ENCODE data around the gene UBE2J1. TPM values are rescaled to one million over a fixed set of nuclear protein-coding genes. Genes with fewer than 3 reads are reported as not detected.
A peak's percentile ranks its signal among the peaks of the same experiment; 100 is the strongest.

UBE2J1 gene
- total RNA-seq, 1 donor from 2014 or later = 32.0 TPM

DNA sequence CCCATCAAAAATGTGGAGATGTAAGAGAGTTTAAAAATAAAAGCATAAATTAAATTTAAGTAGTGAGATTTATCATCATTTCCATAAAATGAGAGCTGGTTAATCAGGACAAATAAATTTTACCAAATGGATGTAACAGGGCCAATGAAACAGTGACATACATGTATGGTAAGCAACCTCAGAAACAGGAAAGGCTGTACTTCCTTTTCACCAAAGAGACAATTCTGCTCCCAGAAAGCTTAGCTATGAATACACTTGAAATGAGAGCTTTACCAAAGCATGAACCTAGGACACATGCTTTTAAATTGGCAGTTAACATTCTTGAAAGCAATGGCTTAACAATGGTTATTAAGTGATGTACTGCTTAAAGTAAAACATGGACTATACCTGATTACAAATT is 12.1 kb upstream of the UBE2J1 start:
- no peak for DNase-seq (ENCODE audit: extremely low spot score, unreplicated experiment)
- Mint-ChIP-seq H3K9me3 (no peaks in the 10 kb centered on the region), H3K27ac (no peak overlapping the region), H3K36me3 (no peaks in the 10 kb centered on the region), H3K4me3 (no peak overlapping the region), H3K27me3 (no peaks in the 10 kb centered on the region), H3K4me1 (ENCODE audit: unreplicated experiment) (peaks cover 9% of the 10 kb centered on the region)
- TF ChIP-seq, protein P1, sequence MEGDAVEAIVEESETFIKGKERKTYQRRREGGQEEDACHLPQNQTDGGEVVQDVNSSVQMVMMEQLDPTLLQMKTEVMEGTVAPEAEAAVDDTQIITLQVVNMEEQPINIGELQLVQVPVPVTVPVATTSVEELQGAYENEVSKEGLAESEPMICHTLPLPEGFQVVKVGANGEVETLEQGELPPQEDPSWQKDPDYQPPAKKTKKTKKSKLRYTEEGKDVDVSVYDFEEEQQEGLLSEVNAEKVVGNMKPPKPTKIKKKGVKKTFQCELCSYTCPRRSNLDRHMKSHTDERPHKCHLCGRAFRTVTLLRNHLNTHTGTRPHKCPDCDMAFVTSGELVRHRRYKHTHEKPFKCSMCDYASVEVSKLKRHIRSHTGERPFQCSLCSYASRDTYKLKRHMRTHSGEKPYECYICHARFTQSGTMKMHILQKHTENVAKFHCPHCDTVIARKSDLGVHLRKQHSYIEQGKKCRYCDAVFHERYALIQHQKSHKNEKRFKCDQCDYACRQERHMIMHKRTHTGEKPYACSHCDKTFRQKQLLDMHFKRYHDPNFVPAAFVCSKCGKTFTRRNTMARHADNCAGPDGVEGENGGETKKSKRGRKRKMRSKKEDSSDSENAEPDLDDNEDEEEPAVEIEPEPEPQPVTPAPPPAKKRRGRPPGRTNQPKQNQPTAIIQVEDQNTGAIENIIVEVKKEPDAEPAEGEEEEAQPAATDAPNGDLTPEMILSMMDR (conservative IDR thresholded peaks at IDR 0.05) = no peak

DNA sequence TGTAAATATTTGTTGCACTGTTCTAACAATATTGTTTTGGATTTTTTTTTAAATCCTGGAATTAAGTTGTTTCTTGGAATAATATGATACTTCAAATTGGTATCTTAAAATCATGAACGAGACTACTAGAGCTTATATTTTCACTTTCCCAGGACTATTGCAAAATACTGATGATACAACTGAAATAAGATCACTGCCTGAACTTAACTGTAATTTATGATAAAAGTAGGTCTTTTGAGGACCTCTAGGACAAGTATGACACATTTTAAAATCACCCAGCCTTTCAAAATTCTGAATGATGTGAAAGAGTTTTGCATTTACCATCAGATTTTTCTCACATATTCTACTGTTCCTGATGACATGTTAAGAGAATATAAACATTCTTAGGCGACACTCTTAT is 8.6 kb upstream of the UBE2J1 start:
- TF ChIP-seq, protein P1 (conservative IDR thresholded peaks at IDR 0.05) = no peak
- Mint-ChIP-seq H3K36me3 (no peaks in the 10 kb centered on the region), H3K9me3 (no peaks in the 10 kb centered on the region), H3K4me3 (no peak overlapping the region), H3K27ac (no peak overlapping the region), H3K4me1 (ENCODE audit: unreplicated experiment) (no peaks in the 10 kb centered on the region), H3K27me3 (no peaks in the 10 kb centered on the region)
- no peak for DNase-seq (ENCODE audit: extremely low spot score, unreplicated experiment)

DNA sequence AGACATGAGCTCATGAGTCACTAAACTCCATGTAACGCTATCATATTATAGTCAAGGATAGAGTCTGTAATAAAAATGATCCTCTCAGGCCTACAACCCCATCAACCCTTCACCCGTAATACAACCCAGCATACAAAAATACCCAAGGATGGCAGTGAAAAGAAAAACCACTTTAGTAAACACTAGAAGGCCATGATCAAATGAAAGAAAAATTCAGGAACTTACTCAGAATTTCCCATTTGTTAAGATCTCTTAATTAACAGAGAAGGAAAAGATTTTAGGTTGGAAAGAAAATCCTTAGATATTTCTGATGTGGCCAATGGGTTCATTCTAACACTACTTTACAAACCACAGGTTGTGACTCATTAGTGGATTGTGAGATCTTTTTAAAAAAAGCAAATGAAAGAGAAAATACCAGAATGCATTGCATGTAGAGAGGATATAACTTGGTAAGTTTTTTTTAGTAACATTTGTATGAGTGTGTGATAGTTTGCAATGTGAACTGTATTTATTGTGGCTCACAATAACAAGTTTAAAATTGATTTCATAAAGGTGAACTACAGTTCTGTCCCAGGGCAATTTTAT is 8.0 kb upstream of the UBE2J1 start:
- DNase-seq (ENCODE audit: extremely low spot score, unreplicated experiment) = no peak
- H3K4me1 Mint-ChIP-seq (ENCODE audit: unreplicated experiment) = no peaks in the 10 kb centered on the region
- H3K9me3 Mint-ChIP-seq = no peaks in the 10 kb centered on the region
- no peak overlapping the region for H3K27ac Mint-ChIP-seq
- TF ChIP-seq, protein P1 (conservative IDR thresholded peaks at IDR 0.05) = no peak
- no peaks in the 10 kb centered on the region for H3K27me3 Mint-ChIP-seq
- H3K36me3 Mint-ChIP-seq = no peaks in the 10 kb centered on the region
- H3K4me3 Mint-ChIP-seq = no peak overlapping the region

DNA sequence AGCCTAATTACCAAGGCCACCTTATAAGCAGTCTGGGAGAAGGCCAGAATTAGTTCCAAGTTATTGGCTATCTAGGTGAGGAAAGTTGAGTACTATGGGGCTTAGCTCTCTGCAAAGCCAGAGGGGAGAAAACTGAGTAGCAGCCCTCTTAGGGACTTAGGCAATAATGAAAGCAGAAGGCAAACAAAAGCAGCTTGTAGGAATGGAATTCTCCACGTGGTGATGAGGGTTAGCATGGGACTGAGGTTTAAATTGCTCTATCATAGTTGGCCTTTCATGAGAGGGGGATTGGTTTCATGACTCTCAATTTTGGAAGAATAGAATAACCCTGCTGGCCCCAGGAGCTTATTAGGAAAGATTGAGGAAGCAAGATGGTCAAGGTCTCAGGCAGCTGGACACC is 7.0 kb upstream of the UBE2J1 start:
- no peak overlapping the region for H3K4me3 Mint-ChIP-seq
- no peaks in the 10 kb centered on the region for H3K4me1 Mint-ChIP-seq (ENCODE audit: unreplicated experiment)
- no peak for DNase-seq (ENCODE audit: extremely low spot score, unreplicated experiment)
- H3K36me3 Mint-ChIP-seq = no peaks in the 10 kb centered on the region
- H3K27ac Mint-ChIP-seq = no peak overlapping the region
- TF ChIP-seq, protein P1 (conservative IDR thresholded peaks at IDR 0.05) = no peak
- H3K9me3 Mint-ChIP-seq = no peaks in the 10 kb centered on the region
- no peaks in the 10 kb centered on the region for H3K27me3 Mint-ChIP-seq

DNA sequence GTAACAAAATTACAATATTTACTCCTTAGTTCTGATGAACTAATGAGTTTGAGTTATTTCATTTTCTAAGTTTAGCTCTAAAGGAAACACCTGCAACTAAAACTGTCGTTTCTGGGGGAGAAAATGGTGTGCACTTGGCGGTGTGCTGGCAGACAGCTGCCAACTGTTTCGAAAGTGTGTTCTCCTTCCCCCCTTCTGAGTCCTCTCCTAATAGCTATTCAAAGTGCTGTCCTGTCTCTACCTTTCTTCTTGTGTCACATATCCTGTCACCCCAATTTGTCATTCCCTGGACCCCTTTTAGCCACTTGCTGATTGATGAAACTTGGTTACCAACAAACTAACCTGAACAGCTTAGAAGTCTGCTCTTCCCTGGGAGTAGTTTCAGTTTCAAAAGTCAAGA is 4.9 kb upstream of the UBE2J1 start:
- H3K27me3 Mint-ChIP-seq = no peaks in the 10 kb centered on the region
- no peaks in the 10 kb centered on the region for H3K9me3 Mint-ChIP-seq
- no peak overlapping the region for H3K4me3 Mint-ChIP-seq

More for the DNA sequence above, 4.9 kb upstream of the UBE2J1 start:
- H3K36me3 Mint-ChIP-seq = no peaks in the 10 kb centered on the region
- H3K27ac Mint-ChIP-seq = peak overlapping the region; percentile 12
- peaks cover 11% of the 10 kb centered on the region for H3K4me1 Mint-ChIP-seq (ENCODE audit: unreplicated experiment)
- DNase-seq (ENCODE audit: extremely low spot score, unreplicated experiment) = no peak
- TF ChIP-seq, protein P1 (conservative IDR thresholded peaks at IDR 0.05) = no peak

All from type B pancreatic cell (in vitro differentiated cells).